SK-N-MC (cell line): ENCODE data around the gene ROS1.
"Not testable (repeated sequence)": the region's sequence is repeated elsewhere in the genome, so short reads cannot be mapped to it uniquely, and the experiment has no call there.

Experiments
- DNase-seq: peaks from one replicate; pipeline ENCODE4 v3.0.0-alpha.2; 2011; ENCODE audit warnings: low read depth, low spot score
- H3K27ac ChIP-seq: fragments of 200-600 bp; sonication (generic); 2 replicates; pipeline ENCODE4 v1.5.1; 2016; ENCODE audit warnings: mixed run types
- H3K36me3 ChIP-seq: fragments of 200-600 bp; sonication (generic); 2 replicates; pipeline ENCODE4 v1.6.1; 2017; ENCODE audit warnings: antibody characterized with exemption, low read length, mixed read lengths; ENCODE audit not compliant: insufficient read depth
- H3K4me3 ChIP-seq: fragments of 200-600 bp; sonication (generic); 2 replicates; pipeline ENCODE4 v1.5.1; 2016
- H3K9ac ChIP-seq: fragments of 200-600 bp; sonication (generic); 2 replicates; pipeline ENCODE4 v1.8.0; 2017; ENCODE audit warnings: mixed run types, mixed read lengths; ENCODE audit not compliant: insufficient read length
- H3K9me3 ChIP-seq: fragments of 200-600 bp; sonication (generic); 2 replicates; pipeline ENCODE4 v1.6.1; 2017; ENCODE audit warnings: low read depth, mild to moderate bottlenecking, antibody characterized with exemption, low read length, moderate library complexity, mixed read lengths
- EZH2 ChIP-seq: fragments of 200-600 bp; sonication (generic); IDR thresholded peaks from one replicate; pipeline ENCODE4 v1.6.1; 2017; ENCODE audit warnings: antibody characterized with exemption
- FOXP2 ChIP-seq: optimal IDR thresholded peaks from 2 replicates; pipeline ENCODE3; 2011; ENCODE audit warnings: mild to moderate bottlenecking, moderate library complexity; ENCODE audit not compliant: insufficient read depth; ENCODE audit errors: extremely low read length, control extremely low read depth
- POLR2AphosphoS5 ChIP-seq: IDR thresholded peaks from 2 replicates; pipeline ENCODE4 v1.6.1; 2012; ENCODE audit warnings: mild to moderate bottlenecking, low read depth, low read length, borderline replicate concordance

ROS1 gene

GRCh38 chr6:117380298-117380697 is 45.4 kb downstream of the ROS1 start:
- DNase-seq: no peak
- H3K4me3 ChIP-seq: no peak overlapping the region
- no peaks in the 10 kb centered on the region for H3K36me3 ChIP-seq
- TF ChIP-seq EZH2: no peak
- no peak for TF ChIP-seq POLR2AphosphoS5
- TF ChIP-seq FOXP2: no peak
- H3K27ac ChIP-seq: no peak overlapping the region
- no peaks in the 10 kb centered on the region; the same call in 1 of the 2 replicates for H3K9me3 ChIP-seq
- no peak overlapping the region for H3K9ac ChIP-seq

- no peaks in the 10 kb centered on the region; the same call in 1 of the 2 replicates for H3K9me3 ChIP-seq
- DNase-seq: no peak
- no peak for TF ChIP-seq FOXP2
Measured at GRCh38 chr6:117375446-117375845, 50.3 kb downstream of the ROS1 start.

GRCh38 chr6:117373211-117373813 is 52.4 kb downstream of the ROS1 start:
- H3K36me3 ChIP-seq: no peaks in the 10 kb centered on the region
- H3K9me3 ChIP-seq: no peaks in the 10 kb centered on the region; the same call in 1 of the 2 replicates
- no peak overlapping the region for H3K4me3 ChIP-seq
- DNase-seq: no peak
- no peak overlapping the region for H3K27ac ChIP-seq
- TF ChIP-seq FOXP2 (no peak), POLR2AphosphoS5 (no peak), EZH2 (no peak)
- H3K9ac ChIP-seq: no peak overlapping the region

More at GRCh38 chr6:117375446-117375845, 50.3 kb downstream of the ROS1 start:
- Histone ChIP-seq H3K36me3 (no peaks in the 10 kb centered on the region), H3K9ac (no peak overlapping the region), H3K27ac (no peak overlapping the region), H3K4me3 (no peak overlapping the region)

- not testable (repeated sequence) for H3K4me3 ChIP-seq, H3K9me3 ChIP-seq, DNase-seq
Measured at GRCh38 chr6:117372289-117372688, 53.5 kb downstream of the ROS1 start.

GRCh38 chr6:117371492-117371891 is 54.2 kb downstream of the ROS1 start:
- no peak for DNase-seq
- Histone ChIP-seq H3K9me3 (no peaks in the 10 kb centered on the region), H3K4me3 (no peak overlapping the region), H3K9ac (no peak overlapping the region), H3K36me3 (no peaks in the 10 kb centered on the region), H3K27ac (no peak overlapping the region)
- TF ChIP-seq FOXP2 (no peak), EZH2 (no peak), POLR2AphosphoS5 (no peak)

More at GRCh38 chr6:117372289-117372688, 53.5 kb downstream of the ROS1 start:
- not testable (repeated sequence) for H3K27ac ChIP-seq, H3K36me3 ChIP-seq, H3K9ac ChIP-seq

GRCh38 chr6:117359581-117359980 is 66.2 kb downstream of the ROS1 start:
- no peak for DNase-seq
- no peaks in the 10 kb centered on the region for H3K9me3 ChIP-seq
- TF ChIP-seq FOXP2 (no peak), EZH2 (no peak), POLR2AphosphoS5 (no peak)
- H3K4me3 ChIP-seq: no peak overlapping the region
- H3K27ac ChIP-seq: no peak overlapping the region
- no peaks in the 10 kb centered on the region for H3K36me3 ChIP-seq
- no peak overlapping the region for H3K9ac ChIP-seq

- Histone ChIP-seq H3K9ac (no peak overlapping the region), H3K36me3 (no peaks in the 10 kb centered on the region), H3K4me3 (no peak overlapping the region), H3K9me3 (no peaks in the 10 kb centered on the region), H3K27ac (no peak overlapping the region)
- no peak for TF ChIP-seq FOXP2
- TF ChIP-seq EZH2: no peak
- no peak for TF ChIP-seq POLR2AphosphoS5
- no peak for DNase-seq
Measured at GRCh38 chr6:117354671-117355070, 71.1 kb downstream of the ROS1 start.

- Histone ChIP-seq H3K27ac (no peak overlapping the region), H3K9me3 (no peaks in the 10 kb centered on the region), H3K4me3 (no peak overlapping the region), H3K9ac (no peak overlapping the region), H3K36me3 (no peaks in the 10 kb centered on the region)
- no peak for DNase-seq
- no peak for TF ChIP-seq POLR2AphosphoS5
- no peak for TF ChIP-seq FOXP2
Measured at GRCh38 chr6:117352466-117353081, 73.2 kb downstream of the ROS1 start.

- Histone ChIP-seq H3K36me3 (no peaks in the 10 kb centered on the region), H3K27ac (no peak overlapping the region), H3K9ac (no peak overlapping the region), H3K9me3 (no peaks in the 10 kb centered on the region), H3K4me3 (no peak overlapping the region)
- DNase-seq: no peak
- no peak for TF ChIP-seq EZH2
- no peak for TF ChIP-seq POLR2AphosphoS5
- TF ChIP-seq FOXP2: no peak
Measured at GRCh38 chr6:117351521-117351920, 74.2 kb downstream of the ROS1 start.
